HepG2 (cell line): Measurements from ENCODE around the gene WDR18. TPM values are rescaled to one million over a fixed set of nuclear protein-coding genes. Genes with fewer than 3 reads are reported as not detected.

ENCODE experiments used
- ATAC-seq: fragments of 200-7000 bp; cut with Tn5 transposase; 3 replicates; pipeline ENCODE4 v1.9.1; 2020; ENCODE audit warnings: mild to moderate bottlenecking, moderate library complexity
- BruUV-seq: library from RNA; stranded (reverse); fragments of 400-500 nt; replicated peaks from 2 replicates; lab custom pipeline; 2021; lab: Mats Ljungman, UMichigan
- CTCF ChIA-PET: fragments of 300-600 bp; formaldehyde crosslinking; extraction: SDS; loops from one replicate; lab custom pipeline; 2021; ENCODE audit warnings: low total read pairs, inconsistent platforms, low intra/inter-chr PET ratio; lab: Yijun Ruan, JAX
- POLR2A ChIA-PET: fragments of 350-600 bp; sonication (Branson Sonifier 250); formaldehyde crosslinking; loops from one replicate; lab custom pipeline; 2020; ENCODE audit warnings: antibody characterized with exemption, inconsistent platforms; lab: Yijun Ruan, JAX
- DNase-seq: peaks from one replicate; pipeline ENCODE4 v3.0.0-alpha.2; 2015; ENCODE audit warnings: low spot score
- FAIRE-seq: peaks from 3 replicates; lab custom pipeline; 2011; peaks lifted over from hg19 to GRCh38; lab: Jason Lieb, UNC
- H2AFZ ChIP-seq: one replicate; pipeline ENCODE4 v1.6.1; 2011; ENCODE audit warnings: low read length, inconsistent platforms
- H3K27ac ChIP-seq: fragments of 300-600 bp; 3 replicates; pipeline ENCODE4 v1.8.0; 2011; ENCODE audit warnings: mixed run types, mild to moderate bottlenecking, mixed read lengths, low read length, inconsistent platforms; ENCODE audit not compliant: insufficient read depth; ENCODE audit errors: extremely low read length
- H3K27me3 ChIP-seq, 2 experiments: fragments of 200-600 bp in 1 of 2; 2 replicates in 1 of 2; 3 replicates in 1 of 2; pipeline versions ENCODE4 v1.6.0 to v1.8.0; 2011; ENCODE audit warnings: low read length in 2 of 2, mild to moderate bottlenecking in 2 of 2, moderate library complexity in 2 of 2, inconsistent platforms in 1 of 2; ENCODE audit not compliant: insufficient read depth in 2 of 2, control insufficient read depth in 1 of 2
- H3K36me3 ChIP-seq, 2 experiments: fragments of 200-600 bp in 1 of 2; replicated peaks in 1 of 2; 2 replicates in 1 of 2; 3 replicates in 1 of 2; pipeline versions ENCODE4 v1.5.1 to v1.8.0; 2011; ENCODE audit warnings: low read length in 2 of 2, inconsistent platforms in 1 of 2; ENCODE audit not compliant: insufficient read depth in 2 of 2, control insufficient read depth in 1 of 2
- H3K4me1 ChIP-seq: 2 replicates; pipeline ENCODE4 v1.5.1; 2012; ENCODE audit warnings: low read length, inconsistent platforms; ENCODE audit not compliant: insufficient read depth
- H3K4me2 ChIP-seq: 2 replicates; pipeline ENCODE4 v1.6.0; 2011; ENCODE audit warnings: low read depth, low read length, inconsistent platforms
- H3K4me3 ChIP-seq, 3 experiments: fragments of 200-600 bp in 1 of 3; sonication (generic), shearing (Covaris generic) in 1 of 3; replicated peaks in 1 of 3; 2 replicates each; pipeline ENCODE4 v1.5.1; 2011 to 2016; ENCODE audit warnings: low read length in 3 of 3, inconsistent platforms in 2 of 3, low read depth in 2 of 3, mild to moderate bottlenecking in 2 of 3, control low read depth in 1 of 3, mixed read lengths in 1 of 3; ENCODE audit not compliant: insufficient read depth in 1 of 3
- H3K79me2 ChIP-seq: one replicate; pipeline ENCODE4 v1.6.1; 2011; ENCODE audit warnings: low read length, inconsistent platforms; ENCODE audit not compliant: insufficient read depth
- H3K9ac ChIP-seq: 2 replicates; pipeline ENCODE4 v1.6.0; 2011; ENCODE audit warnings: mild to moderate bottlenecking, low read depth, low read length, inconsistent platforms; ENCODE audit not compliant: insufficient read depth
- H3K9me3 ChIP-seq: 2 replicates; pipeline ENCODE4 v1.5.1; 2012; ENCODE audit warnings: mild to moderate bottlenecking, low read length
- H4K20me1 ChIP-seq: 2 replicates; pipeline ENCODE4 v1.6.0; 2011; ENCODE audit warnings: inconsistent platforms, mild to moderate bottlenecking, low read length, moderate library complexity; ENCODE audit not compliant: insufficient read depth
- CEBPG ChIP-seq: IDR thresholded peaks from 2 replicates; pipeline ENCODE4 v1.6.1; 2016
- FOXA3 ChIP-seq: IDR thresholded peaks from 2 replicates; pipeline ENCODE4 v1.6.1; 2016; ENCODE audit warnings: missing genetic modification reagents, missing compliant biosample characterization
- KLF12 ChIP-seq: sonication (generic); formaldehyde crosslinking; IDR thresholded peaks from 2 replicates; pipeline ENCODE4 v1.4.0; 2020; ENCODE audit warnings: missing genetic modification reagents, borderline replicate concordance
- MTA3 ChIP-seq: sonication (generic); formaldehyde crosslinking; IDR thresholded peaks from 2 replicates; pipeline ENCODE4 v1.4.0; 2020; ENCODE audit warnings: missing genetic modification reagents
- RBFOX2 ChIP-seq: fragments of 200-400 bp; formaldehyde crosslinking; IDR thresholded peaks from 2 replicates; pipeline ENCODE4 v1.6.1; 2017; ENCODE audit warnings: low read depth, mild to moderate bottlenecking, low read length
- RBM22 ChIP-seq: fragments of 200-400 bp; formaldehyde crosslinking; optimal IDR thresholded peaks from 2 replicates; pipeline ENCODE3; 2017; ENCODE audit warnings: mild to moderate bottlenecking, low read length, moderate library complexity
- RXRA ChIP-seq: sonication (generic); formaldehyde crosslinking; IDR thresholded peaks from 2 replicates; pipeline ENCODE4 v1.5.1; 2020; ENCODE audit warnings: missing genetic modification reagents
- TARDBP ChIP-seq: sonication (generic); formaldehyde crosslinking; IDR thresholded peaks from 2 replicates; pipeline ENCODE4 v1.8.0; 2022; ENCODE audit warnings: mild to moderate bottlenecking, missing genetic modification reagents
- WIZ ChIP-seq: sonication (generic); formaldehyde crosslinking; IDR thresholded peaks from 2 replicates; pipeline ENCODE4 v1.5.1; 2020; ENCODE audit warnings: mild to moderate bottlenecking, missing genetic modification reagents
- ZBTB21 ChIP-seq: sonication (generic); formaldehyde crosslinking; IDR thresholded peaks from 2 replicates; pipeline ENCODE4 v1.4.0; 2020; ENCODE audit warnings: missing genetic modification reagents
- ZKSCAN5 ChIP-seq: sonication (generic); formaldehyde crosslinking; IDR thresholded peaks from 2 replicates; pipeline ENCODE4 v1.5.1; 2020; ENCODE audit warnings: mild to moderate bottlenecking, missing genetic modification reagents
- ZNF256 ChIP-seq: sonication (generic); formaldehyde crosslinking; conservative IDR thresholded peaks from 2 replicates; pipeline ENCODE4 v1.4.0; 2020; ENCODE audit warnings: missing genetic modification reagents
- ZNF547 ChIP-seq: sonication (generic); formaldehyde crosslinking; IDR thresholded peaks from 2 replicates; pipeline ENCODE4 v1.5.1; 2020; ENCODE audit warnings: mild to moderate bottlenecking, missing genetic modification reagents
- WGBS: methylation state at CpG from one replicate; pipeline ENCODE4 v1.1.6; 2017; ENCODE audit warnings: low lambda C conversion rate; 5-methylcytosine and 5-hydroxymethylcytosine counted together
- in situ Hi-C: cut with HindIII; loops from 2 replicates; pipeline ENCODE4 v1.10.0; 2017; ENCODE audit warnings: low pct_unique_long_range_greater_than_20kb; ENCODE audit not compliant: extremely low pct_ligation_motif_present
- intact Hi-C: fragments of 100-400 bp; cut with micrococcal nuclease; formaldehyde crosslinking; loops from one replicate; pipeline ENCODE4 v1.10.0; 2022; ENCODE audit not compliant: unreplicated experiment
- polyA plus RNA-seq, 8 experiments: library from polyadenylated mRNA; depleted of rRNA in 3 of 8; stranded (reverse) in 7 of 8; unstranded in 1 of 8; fragments of >200 nt; fragmentation: Illumina TruSeq in 4 of 8; extraction: Trizol in 4 of 8; gene quantifications; 2 replicates each; pipeline versions ENCODE4 v1.2.1 to v1.2.3, GENCODE V29; 2011 to 2016; ENCODE audit warnings: low read depth in 4 of 8, missing spikeins in 1 of 8, mixed read lengths in 1 of 8; ENCODE audit not compliant: insufficient read depth in 1 of 8
- total RNA-seq, 5 experiments: library from RNA; depleted of rRNA; stranded (reverse); fragments of >200 nt; fragmentation: Illumina TruSeq; extraction: Trizol; gene quantifications; 2 replicates each; pipeline ENCODE4 v1.2.3, GENCODE V29; 2016; ENCODE audit warnings: low read depth in 1 of 5
- TF ChIP-seq, protein P1 (sequence below): sonication (generic); formaldehyde crosslinking; IDR thresholded peaks from 2 replicates; pipeline ENCODE4 v1.4.0; 2020; ENCODE audit warnings: mild to moderate bottlenecking, missing genetic modification reagents
- TF ChIP-seq, protein P2 (sequence below): sonication (generic); formaldehyde crosslinking; IDR thresholded peaks from 2 replicates; pipeline ENCODE4 v1.4.0; 2020; ENCODE audit warnings: mild to moderate bottlenecking, missing genetic modification reagents
- TF ChIP-seq, protein P3 (sequence below): sonication (generic); formaldehyde crosslinking; IDR thresholded peaks from 2 replicates; pipeline ENCODE4 v1.8.1; 2023; ENCODE audit warnings: mild to moderate bottlenecking, inconsistent platforms, moderate library complexity, missing genetic modification reagents, borderline replicate concordance

The WDR18 gene
- total and polyA plus RNA-seq, 2 of the 13 experiments (the other 11 are each of a cell fraction or from before 2014, with no cell fraction given), result 36.4 to 47.6 TPM

GRCh38 chr19:989381-990081, 5.4 kb downstream of the WDR18 start:
- ChIA-PET CTCF (no interaction called here), POLR2A (no interaction called here)
- no TSS peak for BruUV-seq
- Histone ChIP-seq H4K20me1 (peaks cover 6% of the 10 kb centered on the region; the same call in 1 of the 2 replicates), H3K79me2 (peaks cover 11% of the 10 kb centered on the region), H3K36me3 (peaks cover 22 to 46% of the 10 kb centered on the region in 2 experiments), H3K9me3 (no peaks in the 10 kb centered on the region), H3K27me3 (no peaks in the 10 kb centered on the region), H3K27ac (no peak overlapping the region), H3K9ac (no peak overlapping the region), H3K4me2 (no peak overlapping the region), H2AFZ (no peak overlapping the region), H3K4me1 (peaks cover 37% of the 10 kb centered on the region), H3K4me3 (no peak overlapping the region)
- no CpG with 5 or more reads among the region's 25 CpGs for WGBS
- in situ Hi-C loops, result loop anchor here (10.0 kb wide), 2 partner anchors 125 to 225 kb away; no protein-coding TSS in a partner anchor
- no peak for ATAC-seq
- no peak for DNase-seq
- no peak for FAIRE-seq
- intact Hi-C loops, result loop anchor here (10.0 kb wide), 1 partner anchor 205 kb away; no protein-coding TSS in a partner anchor
- TF ChIP-seq ZNF256 (CRISPR knock-in tag), result no peak
- TF ChIP-seq MTA3, result no peak
- TF ChIP-seq, protein P1, sequence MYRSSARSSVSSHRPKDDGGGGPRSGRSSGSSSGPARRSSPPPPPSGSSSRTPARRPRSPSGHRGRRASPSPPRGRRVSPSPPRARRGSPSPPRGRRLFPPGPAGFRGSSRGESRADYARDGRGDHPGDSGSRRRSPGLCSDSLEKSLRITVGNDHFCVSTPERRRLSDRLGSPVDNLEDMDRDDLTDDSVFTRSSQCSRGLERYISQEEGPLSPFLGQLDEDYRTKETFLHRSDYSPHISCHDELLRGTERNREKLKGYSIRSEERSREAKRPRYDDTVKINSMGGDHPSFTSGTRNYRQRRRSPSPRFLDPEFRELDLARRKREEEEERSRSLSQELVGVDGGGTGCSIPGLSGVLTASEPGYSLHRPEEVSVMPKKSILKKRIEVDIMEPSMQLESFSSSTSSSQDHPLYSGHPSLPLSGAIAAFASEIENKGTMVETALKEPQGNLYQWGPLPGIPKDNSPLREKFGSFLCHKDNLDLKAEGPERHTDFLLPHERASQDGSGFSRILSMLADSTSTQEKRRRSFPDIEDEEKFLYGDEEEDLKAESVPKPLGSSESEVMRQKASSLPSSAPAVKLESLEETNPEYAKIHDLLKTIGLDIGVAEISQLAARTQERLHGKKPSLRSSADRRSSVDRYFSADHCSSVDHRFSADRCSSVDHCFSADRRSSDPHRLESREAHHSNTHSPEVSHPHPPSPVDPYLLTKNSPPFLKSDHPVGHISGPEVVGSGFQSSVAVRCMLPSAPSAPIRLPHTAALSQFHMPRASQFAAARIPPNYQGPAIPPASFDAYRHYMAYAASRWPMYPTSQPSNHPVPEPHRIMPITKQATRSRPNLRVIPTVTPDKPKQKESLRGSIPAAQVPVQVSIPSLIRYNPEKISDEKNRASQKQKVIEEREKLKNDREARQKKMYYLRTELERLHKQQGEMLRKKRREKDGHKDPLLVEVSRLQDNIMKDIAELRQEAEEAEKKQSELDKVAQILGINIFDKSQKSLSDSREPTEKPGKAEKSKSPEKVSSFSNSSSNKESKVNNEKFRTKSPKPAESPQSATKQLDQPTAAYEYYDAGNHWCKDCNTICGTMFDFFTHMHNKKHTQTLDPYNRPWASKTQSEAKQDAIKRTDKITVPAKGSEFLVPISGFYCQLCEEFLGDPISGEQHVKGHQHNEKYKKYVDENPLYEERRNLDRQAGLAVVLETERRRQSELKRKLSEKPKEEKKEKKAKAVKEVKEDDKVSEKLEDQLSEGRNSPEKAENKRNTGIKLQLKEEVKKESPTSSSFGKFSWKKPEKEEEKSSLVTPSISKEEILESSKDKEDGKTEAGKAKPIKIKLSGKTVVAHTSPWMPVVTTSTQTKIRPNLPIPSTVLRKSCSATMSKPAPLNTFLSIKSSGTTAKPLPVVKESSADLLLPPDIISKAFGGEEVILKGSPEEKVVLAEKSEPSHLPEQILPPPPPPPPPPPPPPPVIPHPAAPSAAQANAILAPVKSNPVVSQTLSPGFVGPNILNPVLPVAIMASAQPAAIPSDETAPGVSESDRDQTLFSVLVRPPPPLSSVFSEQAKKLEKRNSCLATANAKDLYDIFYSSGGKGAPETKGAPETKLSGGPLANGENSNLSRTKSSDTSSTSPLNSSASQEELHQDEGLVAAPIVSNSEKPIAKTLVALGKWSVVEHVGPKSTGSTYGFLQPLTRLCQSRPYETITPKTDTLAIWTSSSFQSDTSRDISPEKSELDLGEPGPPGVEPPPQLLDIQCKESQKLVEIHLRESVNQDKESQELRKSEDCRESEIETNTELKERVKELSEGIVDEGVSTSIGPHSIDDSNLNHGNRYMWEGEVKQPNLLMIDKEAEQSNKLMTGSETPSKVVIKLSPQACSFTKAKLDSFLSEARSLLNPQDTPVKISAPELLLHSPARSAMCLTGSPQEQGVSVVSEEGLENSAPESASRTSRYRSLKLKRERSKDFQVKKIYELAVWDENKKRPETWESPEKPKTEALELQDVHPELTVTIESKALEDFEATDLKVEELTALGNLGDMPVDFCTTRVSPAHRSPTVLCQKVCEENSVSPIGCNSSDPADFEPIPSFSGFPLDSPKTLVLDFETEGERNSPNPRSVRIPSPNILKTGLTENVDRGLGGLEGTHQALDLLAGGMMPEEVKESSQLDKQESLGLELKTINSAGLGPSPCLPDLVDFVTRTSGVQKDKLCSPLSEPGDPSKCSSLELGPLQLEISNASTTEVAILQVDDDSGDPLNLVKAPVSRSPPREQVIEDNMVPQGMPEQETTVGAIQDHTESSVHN (CRISPR knock-in tag), result no peak
- no peak for TF ChIP-seq TARDBP
- no peak for TF ChIP-seq ZNF547 (CRISPR knock-in tag)
- no peak for TF ChIP-seq ZKSCAN5 (CRISPR knock-in tag)
- TF ChIP-seq FOXA3 (CRISPR knock-in tag), result no peak
- peak; percentile 17; the same call in 1 of the 2 replicates for TF ChIP-seq RXRA
- TF ChIP-seq, protein P2, sequence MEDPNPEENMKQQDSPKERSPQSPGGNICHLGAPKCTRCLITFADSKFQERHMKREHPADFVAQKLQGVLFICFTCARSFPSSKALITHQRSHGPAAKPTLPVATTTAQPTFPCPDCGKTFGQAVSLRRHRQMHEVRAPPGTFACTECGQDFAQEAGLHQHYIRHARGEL (CRISPR knock-in tag), result 0 out of 2 replicates have a peak, but pooled peaks have one; percentile 67
- TF ChIP-seq RBFOX2, result peak; percentile 49; the same call in 1 of the 2 replicates
- no peak for TF ChIP-seq KLF12 (CRISPR knock-in tag)
- TF ChIP-seq WIZ (CRISPR knock-in tag), result no peak
- TF ChIP-seq, protein P3, sequence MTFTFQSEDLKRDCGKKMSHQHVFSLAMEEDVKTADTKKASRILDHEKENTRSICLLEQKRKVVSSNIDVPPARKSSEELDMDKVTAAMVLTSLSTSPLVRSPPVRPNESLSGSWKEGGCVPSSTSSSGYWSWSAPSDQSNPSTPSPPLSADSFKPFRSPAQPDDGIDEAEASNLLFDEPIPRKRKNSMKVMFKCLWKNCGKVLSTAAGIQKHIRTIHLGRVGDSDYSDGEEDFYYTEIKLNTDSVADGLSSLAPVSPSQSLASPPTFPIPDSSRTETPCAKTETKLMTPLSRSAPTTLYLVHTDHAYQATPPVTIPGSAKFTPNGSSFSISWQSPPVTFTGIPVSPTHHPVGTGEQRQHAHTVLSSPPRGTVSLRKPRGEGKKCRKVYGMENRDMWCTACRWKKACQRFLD (CRISPR knock-in tag), result no peak
- no peak for TF ChIP-seq ZBTB21 (CRISPR knock-in tag)
- peak; percentile 22 for TF ChIP-seq RBM22
- TF ChIP-seq CEBPG (CRISPR knock-in tag), result no peak
